Stimulated activated CD8-positive, alpha-beta memory T cell treated with anti-CD3 and anti-CD28 coated beads, Interleukin-15, amount 100 ng/mL, for 1 hour (primary cell): ENCODE results near the gene MAP3K6.
"Not testable (repeated sequence)": the region's sequence is repeated elsewhere in the genome, so short reads cannot be mapped to it uniquely, and the experiment has no call there.

Experiments
- DNase-seq: peaks from one replicate; pipeline ENCODE4 v3.0.0-alpha.2; 2020; ENCODE audit warnings: low read depth

MAP3K6 gene

GRCh38 chr1:27397749-27398148 lies 31.0 kb upstream of the MAP3K6 start:
- no peak for DNase-seq

DNA sequence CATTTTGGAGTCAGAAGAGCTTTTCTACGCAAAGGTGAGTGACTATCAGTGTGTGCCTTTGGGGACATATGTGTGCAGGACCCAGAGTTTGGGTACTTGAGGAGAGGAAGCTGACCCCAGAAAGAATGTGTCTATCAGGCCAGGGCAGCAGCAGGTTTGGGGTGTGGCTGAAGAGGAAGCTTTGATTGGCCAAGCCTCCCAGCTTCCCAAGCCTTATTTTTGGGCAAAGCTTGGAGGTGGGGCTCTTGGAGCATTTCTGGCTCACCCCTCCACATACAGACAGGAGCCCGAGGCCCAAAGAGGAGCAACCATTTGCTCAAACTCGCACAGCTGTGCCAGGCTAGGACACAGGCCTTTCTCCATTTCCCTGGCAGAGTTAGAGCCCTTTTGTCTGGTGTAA lies 30.3 kb upstream of the MAP3K6 start:
- DNase-seq: no peak

DNA sequence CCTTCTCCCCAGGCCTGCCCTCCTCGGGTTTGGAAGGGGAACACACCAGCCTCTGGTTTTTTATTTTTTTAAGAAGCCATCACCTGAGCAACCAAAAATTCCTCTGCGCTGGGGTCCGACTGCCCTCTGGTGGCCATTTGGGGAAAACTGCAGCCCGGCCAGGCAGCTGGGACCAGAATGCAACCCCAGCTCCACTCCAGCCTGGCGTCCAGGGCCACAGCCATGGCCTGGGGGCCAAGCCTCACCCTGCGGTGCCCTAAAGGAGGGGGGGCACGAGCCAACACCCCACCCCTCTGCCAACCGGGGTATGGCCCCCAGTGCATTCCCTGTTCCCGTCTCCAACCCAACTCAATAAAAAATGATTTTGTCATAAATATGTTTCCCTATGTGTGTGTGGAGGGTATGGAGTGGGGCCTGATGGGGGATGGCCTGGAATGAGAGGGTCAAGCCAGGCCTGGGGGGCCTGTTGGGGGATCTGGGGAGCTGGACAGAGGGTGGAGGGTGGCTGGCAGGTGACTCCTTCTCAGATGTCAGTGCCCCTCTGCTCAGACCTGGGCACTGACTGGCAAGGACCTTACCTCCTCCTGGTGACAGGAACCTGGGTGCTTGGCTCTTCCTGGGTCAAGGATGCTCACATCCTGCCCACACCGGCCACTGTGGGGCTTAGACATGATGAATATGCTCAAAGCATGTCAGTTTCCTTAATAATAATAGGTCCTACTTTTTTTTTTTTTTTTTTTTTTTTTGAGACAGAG lies 28.9 kb upstream of the MAP3K6 start:
- peak; percentile 63 for DNase-seq

DNA sequence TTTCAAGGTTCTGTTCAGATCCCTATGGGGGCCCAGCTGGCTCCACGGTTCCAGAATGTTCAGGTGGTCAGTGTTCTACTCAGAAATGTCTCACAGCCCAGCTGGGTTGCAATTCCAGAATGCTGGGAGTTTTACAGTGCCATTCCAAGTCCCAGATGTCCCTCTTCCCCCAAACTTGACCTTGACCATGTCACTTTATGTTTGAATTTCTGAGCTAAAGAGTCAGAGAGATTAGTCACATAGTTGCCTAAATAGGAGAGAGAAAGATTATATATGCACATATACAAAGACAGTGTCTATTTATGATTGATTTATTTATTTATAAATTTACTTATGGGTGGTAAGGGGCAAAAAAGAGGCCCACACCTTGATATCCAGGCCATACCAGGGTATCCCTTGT lies 28.2 kb upstream of the MAP3K6 start:
- DNase-seq: no peak

- DNase-seq: no peak
Measured at GRCh38 chr1:27394282-27394658, 27.5 kb upstream of the MAP3K6 start.

DNA sequence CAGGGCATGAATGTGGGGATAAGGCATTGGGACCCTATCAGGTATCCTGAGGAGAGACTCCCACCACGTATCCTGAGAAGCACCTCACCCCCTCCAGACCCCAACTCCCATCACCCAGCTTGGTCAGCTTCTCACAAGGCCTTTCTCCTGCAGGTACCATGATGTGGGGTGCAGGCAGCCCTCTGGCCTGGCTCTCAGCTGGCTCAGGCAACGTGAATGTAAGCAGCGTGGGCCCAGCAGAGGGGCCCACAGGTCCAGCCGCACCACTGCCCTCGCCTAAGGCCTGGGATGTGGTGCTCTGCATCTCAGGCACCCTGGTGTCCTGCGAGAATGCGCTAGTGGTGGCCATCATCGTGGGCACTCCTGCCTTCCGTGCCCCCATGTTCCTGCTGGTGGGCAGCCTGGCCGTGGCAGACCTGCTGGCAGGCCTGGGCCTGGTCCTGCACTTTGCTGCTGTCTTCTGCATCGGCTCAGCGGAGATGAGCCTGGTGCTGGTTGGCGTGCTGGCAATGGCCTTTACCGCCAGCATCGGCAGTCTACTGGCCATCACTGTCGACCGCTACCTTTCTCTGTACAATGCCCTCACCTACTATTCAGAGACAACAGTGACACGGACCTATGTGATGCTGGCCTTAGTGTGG lies 27.0 kb upstream of the MAP3K6 start:
- no peak for DNase-seq

DNA sequence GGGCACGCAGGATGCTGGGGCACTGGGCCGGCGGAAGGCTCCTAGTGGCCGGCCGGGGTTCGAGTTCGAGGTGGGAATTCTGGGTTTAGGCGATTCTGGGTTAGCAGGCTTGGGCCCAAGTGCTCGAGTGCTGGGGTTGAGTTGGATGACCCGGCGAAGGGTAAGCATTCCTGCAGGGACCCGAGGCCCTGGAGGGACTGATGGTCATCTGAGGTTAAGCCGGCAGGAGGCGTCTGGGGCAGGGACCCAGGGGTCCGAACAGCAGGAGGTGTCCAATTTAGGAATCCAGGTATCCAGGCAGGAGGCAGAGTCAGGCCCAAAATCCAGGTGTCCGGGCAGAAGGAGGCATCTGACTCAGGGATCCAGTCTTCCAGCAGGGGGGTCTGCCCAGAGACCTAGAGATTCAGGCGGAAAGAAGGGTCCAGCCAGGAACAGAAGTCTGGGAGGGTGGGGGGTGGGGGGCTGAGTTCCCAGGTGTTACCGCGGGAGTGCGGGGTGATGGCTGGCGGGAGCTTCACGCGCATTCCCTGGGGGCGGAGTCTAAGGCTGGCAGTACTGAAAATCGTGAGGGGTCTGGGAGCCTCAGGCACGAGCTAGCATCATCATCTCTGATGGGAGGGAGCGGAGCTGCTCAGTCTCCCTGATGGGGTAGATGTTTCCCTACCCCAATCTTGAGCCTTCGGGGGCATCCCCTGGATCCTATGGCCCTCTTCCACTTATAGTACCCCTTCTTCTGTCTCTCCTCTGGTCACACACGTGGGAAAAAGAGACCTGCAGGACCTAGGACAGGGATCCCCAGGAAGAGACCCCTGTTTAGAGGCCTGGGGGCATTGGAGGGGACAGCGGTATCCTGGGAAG lies 26.2 kb upstream of the MAP3K6 start:
- DNase-seq: no peak

- DNase-seq: peak; percentile 87
Measured at GRCh38 chr1:27392096-27392777, 25.5 kb upstream of the MAP3K6 start, which contains the start of gene GPR3. Gene GPR3, plus strand, starts transcription at chr1:27392622. Its CDS starts 1,177 bp downstream, at chr1:27393799.

GRCh38 chr1:27391511-27392095 lies 24.8 kb upstream of the MAP3K6 start:
- DNase-seq: no peak

- DNase-seq: peak; percentile 67
Measured at GRCh38 chr1:27388337-27389005, 21.7 kb upstream of the MAP3K6 start.

GRCh38 chr1:27384797-27385196 lies 18.0 kb upstream of the MAP3K6 start:
- DNase-seq: not testable (repeated sequence)

DNA sequence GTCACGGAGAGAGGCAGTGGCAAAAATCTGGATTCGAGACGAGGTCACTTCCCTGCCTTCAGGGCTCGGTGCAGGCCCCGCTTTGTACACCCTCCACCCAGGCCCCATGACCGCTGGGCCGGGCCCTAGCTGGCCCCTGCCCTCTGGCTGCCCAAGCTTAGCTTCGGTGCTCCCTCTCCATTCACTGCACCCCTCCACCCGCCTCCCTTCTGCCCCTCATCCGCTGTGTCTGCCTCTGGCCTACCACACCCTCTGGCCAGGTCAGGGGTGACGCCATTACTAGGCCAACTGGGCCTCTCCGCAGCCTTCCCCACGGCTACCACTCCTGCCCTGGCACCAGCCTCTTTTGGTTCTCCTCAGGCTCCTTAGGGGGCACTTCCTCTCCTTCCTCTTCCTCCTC lies 16.9 kb upstream of the MAP3K6 start:
- no peak for DNase-seq

DNA sequence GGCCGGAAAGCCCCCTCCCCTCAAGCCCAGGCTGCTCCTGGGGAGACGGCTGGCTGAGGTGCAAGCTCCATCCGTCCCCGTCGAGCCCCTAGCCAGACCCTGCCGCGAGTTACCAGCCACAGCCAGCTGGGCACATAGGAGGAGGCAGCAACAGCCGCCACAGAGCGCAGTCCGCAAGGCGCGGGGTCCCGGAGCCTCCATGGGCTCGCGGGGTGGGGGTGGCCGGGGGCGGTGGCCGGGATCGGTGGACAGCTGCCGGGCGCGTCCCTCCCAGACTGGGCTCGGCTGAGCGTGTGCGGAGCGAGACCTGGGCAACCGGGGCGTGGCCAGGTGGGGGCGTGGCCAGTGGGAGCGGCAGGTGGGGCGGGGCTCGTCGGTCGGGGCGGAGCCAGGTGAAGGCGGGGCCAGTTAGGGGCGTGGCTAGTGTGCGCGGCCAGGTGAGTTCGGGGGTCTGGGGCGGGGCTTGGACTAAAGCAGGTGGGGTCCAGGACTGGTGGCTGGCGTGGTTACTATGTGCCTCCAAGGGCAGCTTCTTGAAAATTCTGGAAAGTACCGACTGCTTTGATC lies 16.4 kb upstream of the MAP3K6 start, which contains the start of gene CD164L2:
TSS of gene CD164L2 (minus strand) at position 295 of the 567 bp plus-strand sequence. CDS start at position 201, 94 bp downstream.
- no peak for DNase-seq

GRCh38 chr1:27381969-27382762 lies 15.4 kb upstream of the MAP3K6 start:
- no peak for DNase-seq

DNA sequence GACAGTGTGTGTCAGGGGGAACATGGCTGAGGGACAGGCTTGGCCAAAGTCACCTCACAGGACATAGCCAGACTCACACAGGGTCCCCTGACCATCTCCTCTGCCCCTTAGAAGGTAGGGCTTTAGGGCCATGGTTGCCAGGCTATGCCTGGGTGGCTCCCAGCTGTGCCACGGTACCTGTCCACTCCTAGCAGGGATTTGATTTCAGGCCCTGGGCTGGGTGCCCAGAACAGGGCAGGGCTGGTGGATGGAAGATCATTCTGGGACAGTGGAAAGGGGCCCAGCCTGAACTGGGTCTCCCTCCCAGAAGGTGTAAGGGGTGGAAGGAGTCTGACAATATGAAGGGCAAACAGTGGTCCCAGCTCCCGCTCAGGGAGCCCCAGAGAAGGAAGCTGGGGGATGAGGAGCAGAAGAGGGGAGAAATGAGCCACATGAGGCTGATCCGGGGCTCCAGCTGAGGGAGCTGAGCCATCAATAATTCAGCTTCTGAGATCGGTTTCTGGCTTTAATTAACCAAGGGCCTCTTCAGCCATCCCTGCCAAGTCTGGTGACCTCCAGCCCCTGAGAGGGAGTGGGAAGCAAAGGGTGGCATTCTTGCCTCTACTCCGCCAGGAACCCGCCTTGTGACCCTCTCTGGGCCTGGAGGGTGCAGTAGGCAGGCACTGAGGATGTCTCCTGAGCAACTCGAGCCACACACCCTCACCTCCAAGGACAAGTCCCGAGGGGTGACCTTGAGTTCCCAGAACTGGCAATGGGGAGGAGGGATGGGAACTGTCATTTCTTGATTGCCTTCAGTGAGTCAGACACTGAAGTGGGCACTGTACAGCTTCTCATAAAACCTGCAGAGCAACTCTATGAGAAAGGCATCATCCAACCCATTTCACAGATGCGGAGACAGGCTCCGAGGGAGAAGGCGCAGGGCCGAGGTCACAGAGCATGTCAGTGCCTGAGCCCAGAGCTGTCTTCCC lies 14.3 kb upstream of the MAP3K6 start:
- no peak for DNase-seq

DNA sequence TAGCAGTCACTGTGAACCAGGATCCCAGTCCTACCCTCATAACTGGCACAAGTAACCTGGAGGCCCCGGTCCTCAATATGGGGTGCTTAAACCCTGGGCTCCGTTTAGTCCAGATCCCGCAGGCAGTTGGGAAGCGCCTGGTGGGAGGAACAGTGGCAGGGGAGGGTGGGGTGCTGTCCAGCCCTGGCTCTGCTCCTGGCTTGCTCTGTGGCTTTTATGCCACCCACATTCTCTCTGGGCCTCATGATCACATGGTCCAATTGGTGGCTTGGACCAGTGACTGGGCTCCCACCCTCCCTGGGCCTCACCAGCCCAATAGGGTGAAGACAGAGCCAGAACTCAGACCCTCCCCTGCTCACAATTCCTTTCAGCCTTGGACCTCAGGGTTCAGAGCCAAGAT lies 13.5 kb upstream of the MAP3K6 start:
- no peak for DNase-seq

- DNase-seq: no peak
Measured at GRCh38 chr1:27379564-27380122, 12.9 kb upstream of the MAP3K6 start.

GRCh38 chr1:27377760-27378495 lies 11.2 kb upstream of the MAP3K6 start:
- no peak for DNase-seq
